HG02763 (cell line): ENCODE measurements around the gene EEF1A2.

ENCODE experiments used
- ATAC-seq: cut with Tn5 transposase; IDR thresholded peaks from one replicate; pipeline ENCODE4 v1.9.1; 2021; ENCODE audit warnings: mild to moderate bottlenecking, moderate library complexity; ENCODE audit not compliant: unreplicated experiment

Gene EEF1A2

GRCh38 chr20:63498960-63499337, at the start of gene EEF1A2:
EEF1A2 (minus strand) TSS chr20:63499083; CDS start chr20:63497763, 1,320 bp downstream.
- ATAC-seq = no peak

DNA sequence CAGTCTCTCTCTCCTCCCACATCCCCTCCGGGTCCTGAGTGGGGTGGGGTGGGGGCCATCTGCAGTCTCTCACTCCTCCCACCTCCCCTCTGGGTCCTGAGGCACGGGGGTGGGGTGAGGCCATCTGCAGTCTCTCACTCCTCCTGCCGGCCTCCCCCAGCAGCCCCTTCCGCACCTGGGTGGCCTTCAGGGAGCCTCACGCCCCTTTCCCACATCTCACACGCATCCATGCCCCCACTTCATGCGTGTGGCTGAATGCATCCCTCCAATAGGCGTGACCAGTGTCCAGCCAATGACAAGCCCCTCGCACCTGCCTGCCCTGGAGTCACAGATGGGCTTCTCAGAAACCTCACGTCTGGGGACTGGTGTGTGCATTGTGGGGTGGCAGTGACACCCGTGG, 49.7 kb upstream of the EEF1A2 start:
- ATAC-seq = no peak

DNA sequence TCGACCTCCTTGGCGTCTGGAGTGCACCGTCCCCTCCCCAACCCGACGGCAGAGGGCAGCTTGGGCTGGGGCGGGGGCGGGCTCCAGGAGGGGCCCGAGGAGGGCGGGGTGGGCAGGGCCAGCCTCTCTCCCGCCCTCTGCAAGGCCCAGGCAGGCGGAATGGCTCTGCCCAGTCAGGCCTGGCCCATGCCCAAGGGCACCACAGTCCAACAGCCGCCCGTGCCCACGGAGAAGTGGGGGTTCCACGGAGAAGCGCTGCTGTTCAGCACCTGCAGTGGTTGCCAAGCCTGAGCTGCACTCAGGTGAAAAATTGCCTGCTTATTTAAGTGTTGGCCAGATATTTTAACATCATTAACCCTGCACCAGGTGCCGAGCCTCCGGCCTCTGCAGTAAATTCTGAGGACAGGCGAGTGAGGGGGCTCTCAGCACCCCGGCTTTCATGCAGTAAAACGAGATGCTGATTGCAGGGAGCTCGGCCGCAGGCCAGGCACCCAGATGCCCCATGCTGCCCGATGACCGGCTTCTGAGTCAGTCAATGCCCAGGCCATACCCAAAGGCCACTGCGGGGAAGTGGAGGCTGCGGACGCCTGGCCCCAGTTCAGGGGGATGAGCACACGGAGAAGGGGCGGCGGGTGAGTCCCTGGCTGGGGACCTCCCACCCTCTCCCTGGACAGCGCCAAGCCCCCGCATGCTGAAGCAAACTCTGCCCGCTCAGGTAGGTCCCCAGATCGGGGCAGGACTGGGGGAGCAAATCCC, 49.0 kb upstream of the EEF1A2 start, which contains the start of gene SRMS:
SRMS (minus strand) TSS at position 25 of the 756 bp plus-strand sequence. CDS start 286 bp downstream, outside the sequence.
- ATAC-seq = no peak

GRCh38 chr20:63546956-63547724, 48.3 kb upstream of the EEF1A2 start:
- no peak for ATAC-seq

- ATAC-seq = no peak
Measured at GRCh38 chr20:63546256-63546955, 47.5 kb upstream of the EEF1A2 start.

- ATAC-seq = no peak
Measured at GRCh38 chr20:63545814-63546213, 46.9 kb upstream of the EEF1A2 start.

DNA sequence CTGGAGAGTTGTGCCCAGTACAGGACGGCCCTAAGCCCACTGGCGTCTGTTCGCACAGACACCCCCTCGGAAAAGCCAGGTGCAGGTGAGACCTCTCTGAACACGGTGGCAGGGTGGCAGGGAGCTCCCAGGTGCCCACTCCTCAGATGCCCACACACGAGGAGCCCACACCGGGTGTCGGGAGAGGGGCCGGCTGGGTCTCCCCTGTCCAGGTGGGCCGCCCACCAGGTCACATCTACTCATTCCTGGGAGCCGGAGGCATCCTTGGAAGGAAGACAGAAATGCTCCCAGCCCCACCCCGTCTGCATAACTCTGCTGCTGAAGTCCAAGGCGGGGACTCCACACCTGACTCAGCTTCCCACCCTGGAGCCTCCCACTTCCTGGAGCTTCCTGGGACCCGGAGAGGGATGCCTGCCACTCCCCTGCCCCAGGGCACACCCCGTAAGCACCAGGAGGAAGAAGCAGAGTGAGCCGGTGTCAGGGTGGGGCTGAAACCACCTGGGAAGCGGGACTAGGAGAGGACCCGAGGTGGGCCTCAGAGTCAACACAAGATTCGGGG, 46.2 kb upstream of the EEF1A2 start:
- ATAC-seq = no peak

DNA sequence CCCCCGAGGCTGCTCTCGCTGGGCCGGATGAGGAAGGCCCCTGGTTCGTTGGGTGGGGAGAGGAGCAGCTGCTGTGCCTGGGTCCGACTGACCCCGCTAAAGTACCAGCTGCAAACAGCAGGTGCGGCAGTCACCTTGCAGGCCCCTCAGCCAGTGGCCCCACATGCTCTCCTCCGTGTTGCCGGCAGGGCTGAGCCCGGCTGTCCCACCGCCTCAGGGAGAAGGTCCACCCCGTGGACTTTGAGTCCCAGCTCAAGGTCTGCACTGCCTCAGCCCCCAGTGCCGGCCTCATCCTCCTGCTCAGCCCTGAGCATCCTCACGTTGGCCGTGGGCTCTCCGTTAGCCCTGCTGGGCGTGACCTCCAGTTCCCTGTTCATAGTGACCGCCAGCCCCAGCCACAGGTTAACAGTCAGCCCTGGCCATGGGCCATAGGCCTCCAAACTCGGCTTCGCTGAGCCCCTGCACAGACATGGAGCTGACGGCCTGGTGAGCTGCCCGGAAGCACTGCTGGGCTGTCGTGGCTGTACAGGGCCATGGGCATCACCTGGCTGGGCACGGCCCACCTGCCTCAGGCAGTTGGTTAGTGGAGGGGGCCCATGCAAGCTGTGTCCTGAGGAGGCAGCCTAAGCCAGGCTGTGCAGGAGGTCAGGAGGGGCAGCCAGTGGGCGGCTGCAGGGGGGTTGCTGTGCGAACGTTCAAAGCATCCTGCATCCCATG, 45.5 kb upstream of the EEF1A2 start:
- ATAC-seq = no peak

DNA sequence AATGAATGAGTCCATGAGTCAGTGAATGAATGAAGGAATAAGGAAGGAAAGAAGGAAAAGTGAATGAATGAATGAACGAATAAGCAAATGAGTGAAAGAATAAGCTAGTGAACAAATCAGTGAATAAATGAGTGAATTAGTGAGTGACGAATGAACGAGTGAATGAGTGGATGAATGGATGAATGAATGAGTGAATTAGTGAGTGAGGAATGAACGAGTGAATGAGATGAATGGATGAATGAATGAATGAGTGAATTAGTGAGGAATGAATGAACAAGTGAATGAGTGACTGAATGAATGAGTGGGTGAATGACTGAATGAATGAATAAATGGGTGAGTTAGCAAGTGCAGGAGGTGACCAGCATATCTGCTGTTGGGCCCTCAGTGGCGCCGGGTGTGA, 44.9 kb upstream of the EEF1A2 start:
- no peak for ATAC-seq

DNA sequence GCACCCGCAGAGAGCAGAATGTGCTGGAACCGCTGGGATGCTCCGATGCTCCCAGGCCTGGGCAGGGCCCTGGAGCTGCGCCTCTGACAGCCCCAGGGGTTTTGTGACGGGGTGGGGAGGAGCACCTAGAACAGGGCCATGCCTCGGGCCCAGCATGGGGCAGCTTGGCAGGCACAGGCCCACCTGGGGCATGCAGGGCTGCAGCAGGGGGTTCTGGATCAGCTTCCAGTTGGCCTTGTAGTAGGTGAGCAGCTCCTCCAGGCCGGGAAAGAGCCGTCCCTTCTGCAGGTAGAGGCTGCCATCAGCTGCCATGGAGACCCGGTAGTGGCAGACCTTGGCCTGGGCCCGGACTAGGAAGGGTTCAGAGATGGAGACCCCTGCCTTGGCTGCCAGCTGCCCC, 44.2 kb upstream of the EEF1A2 start:
- ATAC-seq = no peak

GRCh38 chr20:63542696-63543095, 43.8 kb upstream of the EEF1A2 start:
- ATAC-seq = no peak

DNA sequence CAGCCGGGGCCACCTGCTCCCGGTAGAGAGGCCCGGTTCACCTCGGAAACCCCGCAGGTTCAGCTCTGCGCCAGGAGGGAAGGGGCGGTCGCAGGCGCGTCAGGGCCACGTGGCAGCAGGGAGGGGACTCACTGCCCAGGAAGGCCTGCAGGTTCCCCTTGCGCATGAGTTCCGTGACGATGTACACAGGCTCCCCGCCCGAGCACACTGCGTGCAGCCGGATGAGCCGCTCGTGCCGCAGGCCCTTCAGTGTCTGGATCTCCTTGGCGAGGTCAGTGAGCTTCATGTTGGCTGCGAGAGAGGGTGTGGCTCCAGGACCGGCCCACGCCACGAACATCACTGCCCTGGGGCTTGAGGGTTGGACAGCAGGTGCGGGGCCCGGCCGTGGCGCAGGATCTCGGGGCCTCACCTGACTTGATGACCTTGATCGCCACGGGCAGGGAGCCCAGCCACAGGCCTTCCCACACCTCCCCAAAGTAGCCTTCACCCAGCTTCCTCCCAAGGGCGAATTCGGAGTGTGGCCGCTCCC, 43.2 kb upstream of the EEF1A2 start:
- no peak for ATAC-seq

DNA sequence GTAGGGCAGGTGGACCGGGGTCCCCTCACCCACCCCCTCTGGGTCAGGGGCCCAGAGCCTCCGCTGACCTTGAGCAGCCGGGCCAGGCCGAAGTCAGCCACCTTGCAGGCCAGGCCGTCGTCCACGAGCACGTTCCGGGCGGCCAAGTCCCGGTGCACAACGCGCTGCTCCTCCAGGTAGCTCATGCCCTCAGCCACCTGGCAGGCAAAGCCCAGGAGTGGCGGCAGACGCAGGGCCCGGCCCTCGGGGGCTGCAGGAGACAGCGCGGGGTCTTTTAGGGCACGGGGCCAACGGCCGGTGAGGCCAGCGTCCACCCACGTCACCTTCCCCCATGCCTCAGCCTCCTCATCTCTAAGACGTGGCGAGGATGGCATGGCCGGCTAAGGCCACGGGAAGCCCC, 42.5 kb upstream of the EEF1A2 start:
- no peak for ATAC-seq

DNA sequence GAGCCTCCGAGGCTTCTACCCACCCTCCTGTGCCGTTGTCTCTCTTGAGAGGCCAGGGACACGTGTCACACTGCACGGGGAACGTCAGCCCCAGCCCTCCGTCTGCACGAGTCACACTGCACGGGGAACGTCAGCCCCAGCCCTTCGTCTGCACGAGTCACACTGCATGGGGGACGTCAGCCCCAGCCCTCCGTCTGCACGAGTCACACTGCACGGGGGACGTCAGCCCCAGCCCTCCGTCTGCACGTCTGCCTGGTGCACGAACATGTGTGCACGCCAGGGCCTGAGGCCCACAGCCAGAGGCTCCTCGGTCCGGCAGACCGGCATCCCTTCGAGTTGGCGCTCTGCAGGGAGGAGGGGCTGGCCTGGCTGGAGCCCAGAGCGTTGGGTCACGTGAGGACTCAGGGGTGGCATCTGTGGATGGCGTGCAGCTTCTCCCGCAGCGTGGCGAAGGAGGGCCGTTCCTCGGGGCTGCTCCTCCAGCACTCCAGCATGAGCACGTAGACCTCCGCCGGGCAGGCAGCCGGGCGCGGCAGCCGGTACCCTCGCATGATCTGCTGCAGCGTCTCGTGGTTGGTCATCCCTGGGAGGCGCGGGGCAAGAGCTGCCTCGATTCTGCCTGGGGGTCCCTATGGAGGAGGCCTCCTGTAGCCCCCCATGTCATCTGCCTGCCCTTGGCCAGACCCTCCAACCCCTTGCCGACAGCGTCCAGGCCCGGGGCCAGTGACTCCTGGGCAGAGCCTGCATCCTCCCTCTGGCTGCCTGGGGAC, 41.7 kb upstream of the EEF1A2 start:
- no peak for ATAC-seq

DNA sequence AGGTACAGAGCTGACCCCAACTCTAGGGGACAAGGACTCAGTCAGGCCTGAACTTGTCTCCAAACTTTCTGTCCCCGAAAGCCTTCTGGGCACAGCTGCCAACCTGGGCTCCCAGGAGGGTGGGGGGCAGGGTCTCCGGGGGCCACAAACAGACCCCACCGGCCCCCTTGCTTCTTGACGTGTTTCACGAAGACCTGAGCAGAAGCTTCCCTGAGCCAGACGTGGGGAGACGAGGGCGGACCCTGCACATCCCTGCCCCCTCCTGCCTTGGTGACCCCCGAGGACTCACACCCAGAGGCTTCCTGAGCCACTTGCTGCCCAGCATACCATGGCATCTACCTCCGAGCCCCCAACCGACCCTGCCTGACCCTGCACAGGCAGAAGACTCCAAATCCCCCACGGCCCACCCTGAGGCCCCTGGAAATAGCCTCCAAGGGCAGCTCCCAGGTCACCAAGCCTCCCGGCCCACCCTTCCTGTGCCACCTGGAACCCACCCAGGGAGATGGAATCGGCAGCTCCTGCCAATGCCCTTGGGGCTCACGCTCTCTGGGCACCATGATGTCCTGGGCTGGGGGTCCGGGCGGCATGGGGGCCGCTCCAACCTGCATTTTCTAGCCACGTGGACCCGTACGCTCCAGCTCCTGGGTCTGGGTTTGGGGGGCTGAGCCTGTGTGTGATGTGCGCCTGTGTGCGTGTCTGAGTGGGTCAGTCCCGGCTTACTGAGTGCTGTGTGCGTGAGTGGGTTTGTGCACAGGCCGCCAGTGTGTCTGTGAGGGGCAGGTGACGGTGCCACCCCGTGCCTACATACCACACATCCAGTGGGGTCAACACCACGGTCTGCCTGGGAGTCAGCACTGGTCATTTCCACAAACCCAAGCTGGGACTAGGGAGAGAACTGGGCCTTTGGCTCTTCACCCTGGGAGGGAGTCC, 40.8 kb upstream of the EEF1A2 start:
- no peak for ATAC-seq

GRCh38 chr20:63539092-63539430, 40.2 kb upstream of the EEF1A2 start:
- ATAC-seq = no peak

GRCh38 chr20:63538204-63539091, 39.6 kb upstream of the EEF1A2 start:
- no peak for ATAC-seq
